GM23248 (cell line): Measurements from ENCODE around the gene CCDC91.

Experiments
- EZH2 ChIP-seq: fragments of 200-600 bp; sonication (generic); IDR thresholded peaks from 2 replicates; pipeline ENCODE4 v1.6.1; 2018; ENCODE audit warnings: antibody characterized with exemption, mild to moderate bottlenecking; ENCODE audit not compliant: insufficient read depth, poor library complexity, severe bottlenecking
- EZH2phosphoT487 ChIP-seq: fragments of 200-600 bp; sonication (generic); IDR thresholded peaks from 2 replicates; pipeline ENCODE4 v1.6.1; 2018; ENCODE audit warnings: antibody characterized with exemption, moderate library complexity, mild to moderate bottlenecking, low read depth; ENCODE audit not compliant: insufficient read depth

GRCh38 chr12:28388879-28389278, 198.6 kb downstream of the CCDC91 start:
- TF ChIP-seq EZH2phosphoT487: no peak
- TF ChIP-seq EZH2: no peak
